Measurements from ENCODE around the gene WDR90. TPM values are rescaled to one million over a fixed set of nuclear protein-coding genes. Genes with fewer than 3 reads are reported as not detected.
A peak's percentile ranks its signal among the peaks of the same experiment; 100 is the strongest.

WDR90 gene
- total RNA-seq, 2 donors from 2014 or later = 49.7 to 130 TPM

- no peaks in the 10 kb centered on the region for H3K36me3 Mint-ChIP-seq
- peak; percentile 96 for DNase-seq (ENCODE audit: low spot score)
- no peaks in the 10 kb centered on the region for H3K9me3 Mint-ChIP-seq
- ATAC-seq = peak; percentile 96 to 98
- peak within 1 kb of the TSS in 1 of 2 donors; percentile 78 for H3K27ac Mint-ChIP-seq
- peaks cover 0 to 3% of the 10 kb centered on the region in 2 donors for H3K4me1 Mint-ChIP-seq (ENCODE audit: low read depth in 2 of 2)
- no peaks in the 10 kb centered on the region for H3K27me3 Mint-ChIP-seq
- H3K4me3 Mint-ChIP-seq = peak within 1 kb of the TSS; percentile 75
Observed at GRCh38 chr16:667780-668518, 18.8 kb downstream of the WDR90 start, which contains the start of gene RHOT2. RHOT2 (plus strand) TSS chr16:668132; CDS start chr16:668200, 68 bp downstream.

GRCh38 chr16:668519-669171 is 19.5 kb downstream of the WDR90 start:
- no peak overlapping the region for H3K27ac Mint-ChIP-seq

GRCh38 chr16:669666-670065 is 20.5 kb downstream of the WDR90 start:
- no peak overlapping the region for H3K4me3 Mint-ChIP-seq
- no peak overlapping the region for H3K27ac Mint-ChIP-seq
- H3K36me3 Mint-ChIP-seq = no peaks in the 10 kb centered on the region
- ATAC-seq (no peak), DNase-seq (ENCODE audit: low spot score) (no peak)
- no peaks in the 10 kb centered on the region for H3K27me3 Mint-ChIP-seq
- H3K9me3 Mint-ChIP-seq = no peaks in the 10 kb centered on the region
- H3K4me1 Mint-ChIP-seq (ENCODE audit: low read depth in 2 of 2) = peaks cover 0 to 3% of the 10 kb centered on the region in 2 donors

More at GRCh38 chr16:668519-669171, 19.5 kb downstream of the WDR90 start:
- ATAC-seq (peak; percentile 0 to 1), DNase-seq (ENCODE audit: low spot score) (no peak)
- no peaks in the 10 kb centered on the region for H3K36me3 Mint-ChIP-seq
- no peaks in the 10 kb centered on the region for H3K27me3 Mint-ChIP-seq
- peaks cover 0 to 3% of the 10 kb centered on the region in 2 donors for H3K4me1 Mint-ChIP-seq (ENCODE audit: low read depth in 2 of 2)
- no peaks in the 10 kb centered on the region for H3K9me3 Mint-ChIP-seq
- H3K4me3 Mint-ChIP-seq = peak overlapping the region; percentile 75

- peaks cover 0 to 9% of the 10 kb centered on the region in 2 donors for H3K4me1 Mint-ChIP-seq (ENCODE audit: low read depth in 2 of 2)
- ATAC-seq = no peak
- no peaks in the 10 kb centered on the region for H3K36me3 Mint-ChIP-seq
- H3K9me3 Mint-ChIP-seq = no peaks in the 10 kb centered on the region
- H3K27me3 Mint-ChIP-seq = no peaks in the 10 kb centered on the region
- H3K4me3 Mint-ChIP-seq = no peak overlapping the region
- no peak overlapping the region for H3K27ac Mint-ChIP-seq
- DNase-seq (ENCODE audit: low spot score) = no peak
Observed at GRCh38 chr16:670485-671352, 21.6 kb downstream of the WDR90 start.

GRCh38 chr16:671353-672131 is 22.4 kb downstream of the WDR90 start:
- H3K27ac Mint-ChIP-seq = no peak overlapping the region
- no peaks in the 10 kb centered on the region for H3K27me3 Mint-ChIP-seq
- no peak overlapping the region for H3K4me3 Mint-ChIP-seq
- H3K4me1 Mint-ChIP-seq (ENCODE audit: low read depth in 2 of 2) = peaks cover 0 to 9% of the 10 kb centered on the region in 2 donors
- no peaks in the 10 kb centered on the region for H3K36me3 Mint-ChIP-seq
- no peak for DNase-seq (ENCODE audit: low spot score)
- H3K9me3 Mint-ChIP-seq = no peaks in the 10 kb centered on the region
- no peak for ATAC-seq

- H3K27me3 Mint-ChIP-seq = no peaks in the 10 kb centered on the region
- H3K4me3 Mint-ChIP-seq = no peak overlapping the region
- no peaks in the 10 kb centered on the region for H3K36me3 Mint-ChIP-seq
- ATAC-seq = no peak
- H3K27ac Mint-ChIP-seq = no peak overlapping the region
- DNase-seq (ENCODE audit: low spot score) = no peak
- peaks cover 0 to 9% of the 10 kb centered on the region in 2 donors for H3K4me1 Mint-ChIP-seq (ENCODE audit: low read depth in 2 of 2)
- no peaks in the 10 kb centered on the region for H3K9me3 Mint-ChIP-seq
Observed at GRCh38 chr16:672371-672770, 23.2 kb downstream of the WDR90 start.

- H3K27ac Mint-ChIP-seq = no peak overlapping the region
- ATAC-seq (no peak), DNase-seq (ENCODE audit: low spot score) (no peak)
- no peaks in the 10 kb centered on the region for H3K9me3 Mint-ChIP-seq
- H3K36me3 Mint-ChIP-seq = no peaks in the 10 kb centered on the region
- H3K4me1 Mint-ChIP-seq (ENCODE audit: low read depth in 2 of 2) = peaks cover 0 to 6% of the 10 kb centered on the region in 2 donors
- H3K27me3 Mint-ChIP-seq = no peaks in the 10 kb centered on the region
- H3K4me3 Mint-ChIP-seq = no peak overlapping the region
Observed at GRCh38 chr16:672851-673250, 23.7 kb downstream of the WDR90 start.

GRCh38 chr16:673399-673991 is 24.3 kb downstream of the WDR90 start:
- no peaks in the 10 kb centered on the region for H3K27me3 Mint-ChIP-seq
- H3K9me3 Mint-ChIP-seq = no peaks in the 10 kb centered on the region
- no peaks in the 10 kb centered on the region for H3K36me3 Mint-ChIP-seq
- no peak overlapping the region for H3K27ac Mint-ChIP-seq
- H3K4me3 Mint-ChIP-seq = no peak overlapping the region
- ATAC-seq (no peak), DNase-seq (ENCODE audit: low spot score) (no peak)
- H3K4me1 Mint-ChIP-seq (ENCODE audit: low read depth in 2 of 2) = peaks cover 0 to 6% of the 10 kb centered on the region in 2 donors

GRCh38 chr16:674214-674881 is 25.2 kb downstream of the WDR90 start:
- H3K4me3 Mint-ChIP-seq = no peak overlapping the region
- peaks cover 6 to 7% of the 10 kb centered on the region in 2 donors for H3K4me1 Mint-ChIP-seq (ENCODE audit: low read depth in 2 of 2)
- DNase-seq (ENCODE audit: low spot score) (no peak), ATAC-seq (no peak)
- no peaks in the 10 kb centered on the region for H3K27me3 Mint-ChIP-seq
- no peaks in the 10 kb centered on the region for H3K9me3 Mint-ChIP-seq
- no peak overlapping the region for H3K27ac Mint-ChIP-seq
- H3K36me3 Mint-ChIP-seq = no peaks in the 10 kb centered on the region

GRCh38 chr16:674968-675883 is 26.1 kb downstream of the WDR90 start, which contains the start of gene RHBDL1:
RHBDL1 (plus strand) TSS chr16:675671; CDS start chr16:675791, 120 bp downstream.
- H3K4me3 Mint-ChIP-seq = peak within 1 kb of the TSS; percentile 34
- no peaks in the 10 kb centered on the region for H3K36me3 Mint-ChIP-seq
- H3K27ac Mint-ChIP-seq = no peak within 1 kb of the TSS
- DNase-seq (ENCODE audit: low spot score) = no peak
- H3K4me1 Mint-ChIP-seq (ENCODE audit: low read depth in 2 of 2) = peaks cover 9% of the 10 kb centered on the region in 2 donors
- H3K27me3 Mint-ChIP-seq = no peaks in the 10 kb centered on the region
- ATAC-seq = no peak
- no peaks in the 10 kb centered on the region for H3K9me3 Mint-ChIP-seq

GRCh38 chr16:675884-676564 is 26.9 kb downstream of the WDR90 start:
- Mint-ChIP-seq H3K9me3 (no peaks in the 10 kb centered on the region), H3K4me3 (no peak overlapping the region), H3K27ac (no peak overlapping the region), H3K36me3 (no peaks in the 10 kb centered on the region), H3K4me1 (ENCODE audit: low read depth in 2 of 2) (peaks cover 9 to 11% of the 10 kb centered on the region in 2 donors), H3K27me3 (no peaks in the 10 kb centered on the region)
- ATAC-seq (no peak), DNase-seq (ENCODE audit: low spot score) (no peak)
